Activated CD4-positive, alpha-beta memory T cell treated with anti-CD3 and anti-CD28 coated beads for 36 hours (primary cell): ENCODE data around the gene ABTB2. TPM values are rescaled to one million over a fixed set of nuclear protein-coding genes. Genes with fewer than 3 reads are reported as not detected.

Experiments
- CTCF ChIA-PET: fragments of 350-600 bp; sonication (Branson Sonifier 250); formaldehyde crosslinking; loops from one replicate; lab custom pipeline; 2021; ENCODE audit warnings: antibody characterized with exemption, inconsistent platforms; lab: Charles Lee
- POLR2A ChIA-PET: fragments of 350-600 bp; sonication (Branson Sonifier 250); formaldehyde crosslinking; loops from one replicate; lab custom pipeline; 2021; ENCODE audit warnings: antibody characterized with exemption; lab: Charles Lee
- DNase-seq: peaks from one replicate; pipeline ENCODE4 v3.0.0-alpha.2; 2020
- H3K27ac Mint-ChIP-seq: one replicate; pipeline ENCODE4 v1.8.0; 2021; ENCODE audit warnings: mixed read lengths
- H3K27me3 Mint-ChIP-seq: one replicate; pipeline ENCODE4 v1.8.0; 2021; ENCODE audit warnings: mixed read lengths
- H3K36me3 Mint-ChIP-seq: one replicate; pipeline ENCODE4 v1.8.0; 2021; ENCODE audit warnings: mixed read lengths
- H3K4me1 Mint-ChIP-seq: one replicate; pipeline ENCODE4 v1.8.0; 2021; ENCODE audit warnings: low read depth, mixed read lengths
- H3K4me3 Mint-ChIP-seq: one replicate; pipeline ENCODE4 v1.8.0; 2021; ENCODE audit warnings: mild to moderate bottlenecking, mixed read lengths
- H3K9me3 Mint-ChIP-seq: one replicate; pipeline ENCODE4 v1.8.0; 2021; ENCODE audit warnings: mixed read lengths
- intact Hi-C: fragments of 100-400 bp; cut with micrococcal nuclease; formaldehyde crosslinking; loops from one replicate; pipeline ENCODE4 v1.15.1; 2023
- total RNA-seq, 2 experiments: library from RNA; stranded (reverse); gene quantifications; one replicate each; pipeline ENCODE4 v1.2.3, GENCODE V29; 2021

Gene ABTB2
- total RNA-seq, 2 experiments from 2014 or later, result 1.8 to 1.9 TPM

- Mint-ChIP-seq H3K27ac (no peak overlapping the region), H3K36me3 (no peaks in the 10 kb centered on the region), H3K9me3 (no peaks in the 10 kb centered on the region), H3K27me3 (peaks cover 9% of the 10 kb centered on the region), H3K4me3 (no peak overlapping the region), H3K4me1 (peaks cover 3% of the 10 kb centered on the region)
- ChIA-PET CTCF (interaction anchor here (2.7 kb wide), 1 partner anchor 175 kb away, joined by 21 read pairs; no protein-coding TSS in a partner anchor), POLR2A (no interaction called here)
- no peak for DNase-seq
- intact Hi-C loops, result no loop called here
These were observed 7.9 kb downstream of the ABTB2 start for GRCh38 chr11:34349882-34350281.

DNA sequence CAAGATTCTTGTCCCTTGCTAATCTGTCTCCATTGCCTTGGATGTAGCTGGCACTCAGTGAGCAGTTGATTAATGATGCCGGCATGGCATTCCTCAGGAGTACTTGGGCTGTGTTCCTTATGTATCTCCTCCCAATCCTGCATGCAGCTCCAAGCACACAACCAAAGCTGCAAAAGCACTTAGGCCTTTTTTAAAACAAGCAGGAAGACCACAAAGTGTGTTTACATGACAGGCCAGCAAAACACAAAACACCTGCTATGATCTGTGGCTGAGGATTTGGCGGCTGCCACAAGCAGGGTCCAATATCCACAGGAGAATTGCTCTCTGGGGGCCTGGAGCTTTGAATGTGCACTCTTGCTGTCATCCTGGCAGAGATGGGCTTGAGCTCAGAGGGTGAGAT, 8.9 kb downstream of the ABTB2 start:
- Mint-ChIP-seq H3K36me3 (no peaks in the 10 kb centered on the region), H3K27ac (no peak overlapping the region), H3K4me1 (no peaks in the 10 kb centered on the region), H3K9me3 (no peaks in the 10 kb centered on the region), H3K27me3 (peaks cover 3% of the 10 kb centered on the region), H3K4me3 (no peak overlapping the region)
- no peak for DNase-seq
- POLR2A ChIA-PET, result interaction anchor here (1.1 kb wide), 1 partner anchor 9 kb away, joined by 3 read pairs; the partner anchor contains the start of gene ABTB2
- intact Hi-C loops, result no loop called here
- CTCF ChIA-PET, result interaction anchor here (1.4 to 3.4 kb wide), 2 partner anchors 9 to 175 kb away, joined by 4 to 14 read pairs; partner anchors contain the start of gene ABTB2

- ChIA-PET CTCF (interaction anchor here (0.6 to 3.4 kb wide), 4 partner anchors 10 to 198 kb away, joined by 3 to 14 read pairs (median 4); partner anchors contain the start of gene ABTB2), POLR2A (interaction anchor here (1.1 kb wide), 1 partner anchor 10 kb away, joined by 3 read pairs; the partner anchor contains the start of gene ABTB2)
- intact Hi-C loops, result no loop called here
- no peak overlapping the region for H3K4me3 Mint-ChIP-seq
- H3K36me3 Mint-ChIP-seq, result no peaks in the 10 kb centered on the region
- no peaks in the 10 kb centered on the region for H3K9me3 Mint-ChIP-seq
- H3K27me3 Mint-ChIP-seq, result peaks cover 3% of the 10 kb centered on the region
- no peaks in the 10 kb centered on the region for H3K4me1 Mint-ChIP-seq
- DNase-seq, result no peak
- no peak overlapping the region for H3K27ac Mint-ChIP-seq
These were observed 9.7 kb downstream of the ABTB2 start for GRCh38 chr11:34348096-34348495.

DNA sequence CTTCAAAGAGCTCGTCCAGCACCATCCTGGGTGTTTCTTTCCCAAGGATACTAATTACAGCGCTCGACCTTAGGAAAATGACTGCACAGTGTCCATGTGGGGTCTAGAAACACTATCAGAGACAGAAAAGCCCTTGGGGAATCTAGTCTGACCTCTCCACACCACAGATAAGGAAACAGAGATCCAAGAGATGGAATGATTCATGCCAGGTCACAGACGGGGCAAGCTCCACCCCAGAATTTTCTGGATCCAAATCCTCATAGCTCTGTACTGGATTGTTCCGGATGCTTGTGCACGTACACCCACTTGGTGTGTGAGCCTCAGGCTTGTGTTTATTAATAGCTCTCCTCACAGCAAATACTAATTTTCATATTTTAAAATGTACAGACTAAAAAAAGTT, 11.3 kb downstream of the ABTB2 start:
- peaks cover 3% of the 10 kb centered on the region for H3K27me3 Mint-ChIP-seq
- intact Hi-C loops, result no loop called here
- no peaks in the 10 kb centered on the region for H3K9me3 Mint-ChIP-seq
- POLR2A ChIA-PET, result no interaction called here
- no peak overlapping the region for H3K27ac Mint-ChIP-seq
- no peaks in the 10 kb centered on the region for H3K36me3 Mint-ChIP-seq
- no peaks in the 10 kb centered on the region for H3K4me1 Mint-ChIP-seq
- H3K4me3 Mint-ChIP-seq, result no peak overlapping the region
- no peak for DNase-seq
- CTCF ChIA-PET, result interaction anchor here (0.9 to 3.4 kb wide), 3 partner anchors 8 to 172 kb away, joined by 3 to 14 read pairs (median 3); no protein-coding TSS in a partner anchor

GRCh38 chr11:34345991-34346480, 11.8 kb downstream of the ABTB2 start:
- no peak overlapping the region for H3K4me3 Mint-ChIP-seq
- no peak overlapping the region for H3K27ac Mint-ChIP-seq
- H3K27me3 Mint-ChIP-seq, result peaks cover 3% of the 10 kb centered on the region
- intact Hi-C loops, result no loop called here
- DNase-seq, result no peak
- no peaks in the 10 kb centered on the region for H3K4me1 Mint-ChIP-seq
- H3K36me3 Mint-ChIP-seq, result no peaks in the 10 kb centered on the region
- H3K9me3 Mint-ChIP-seq, result no peaks in the 10 kb centered on the region
- CTCF ChIA-PET, result interaction anchor here (3.4 kb wide), 1 partner anchor 172 kb away, joined by 14 read pairs; no protein-coding TSS in a partner anchor
- POLR2A ChIA-PET, result no interaction called here

DNA sequence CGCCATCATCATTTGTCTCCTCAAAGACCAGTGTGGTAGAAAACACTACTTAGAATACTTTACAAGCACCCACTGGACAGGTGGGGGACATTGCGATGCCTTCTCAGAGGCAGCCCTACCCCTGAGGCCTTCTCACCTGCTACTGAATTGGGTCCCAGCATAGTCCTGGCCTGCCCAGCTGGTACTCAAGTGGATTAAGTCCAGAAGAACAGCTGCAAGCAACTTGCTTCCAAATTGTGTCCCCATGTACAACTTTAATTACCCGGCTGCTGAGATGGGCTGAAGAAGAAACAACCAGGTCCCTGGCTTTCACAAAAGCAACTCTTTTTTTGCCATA, 12.3 kb downstream of the ABTB2 start:
- intact Hi-C loops, result no loop called here
- H3K27me3 Mint-ChIP-seq, result peaks cover 1% of the 10 kb centered on the region
- H3K27ac Mint-ChIP-seq, result no peak overlapping the region
- H3K4me3 Mint-ChIP-seq, result no peak overlapping the region
- H3K4me1 Mint-ChIP-seq, result no peaks in the 10 kb centered on the region
- no peaks in the 10 kb centered on the region for H3K36me3 Mint-ChIP-seq
- CTCF ChIA-PET, result interaction anchor here (1.2 kb wide), 1 partner anchor 171 kb away, joined by 3 read pairs; no protein-coding TSS in a partner anchor
- DNase-seq, result no peak
- H3K9me3 Mint-ChIP-seq, result no peaks in the 10 kb centered on the region
- POLR2A ChIA-PET, result no interaction called here

DNA sequence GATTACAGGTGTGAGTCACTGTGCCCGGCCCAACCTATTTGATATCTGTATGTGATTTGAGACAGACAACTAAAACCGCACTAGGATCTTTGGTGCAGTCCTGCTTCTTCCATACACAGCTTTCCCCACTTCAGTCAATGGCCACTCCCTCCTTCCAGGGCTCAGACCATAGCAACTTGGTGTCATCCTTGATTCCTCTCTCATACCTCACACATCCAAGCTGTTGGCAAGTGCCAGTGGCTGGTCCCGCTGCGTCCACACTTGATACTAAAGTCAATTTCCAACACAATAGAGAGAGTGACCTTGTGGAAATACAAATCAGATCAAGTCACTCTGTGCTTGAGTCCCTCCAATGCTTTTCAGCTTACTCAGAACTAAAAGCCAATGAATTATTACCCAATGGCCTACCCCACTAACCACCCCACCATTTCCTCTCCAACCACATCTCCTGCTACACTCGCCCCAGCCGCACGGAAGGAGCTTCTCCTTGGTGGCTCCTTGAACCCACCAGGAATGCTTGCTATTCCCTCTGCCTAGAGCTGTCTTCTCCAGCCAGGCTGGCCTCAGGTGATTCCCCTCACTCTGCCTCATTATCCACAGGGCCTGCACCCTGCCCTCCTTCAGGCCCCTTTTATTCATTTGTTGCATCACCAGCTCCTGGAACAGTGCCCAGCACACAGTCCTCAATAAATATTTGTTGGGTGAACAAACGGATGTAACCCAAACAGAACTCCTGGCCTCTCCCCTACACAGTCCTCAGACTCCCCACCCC, 12.9 kb downstream of the ABTB2 start:
- no peaks in the 10 kb centered on the region for H3K36me3 Mint-ChIP-seq
- H3K27ac Mint-ChIP-seq, result no peak overlapping the region
- POLR2A ChIA-PET, result no interaction called here
- H3K27me3 Mint-ChIP-seq, result peaks cover 1% of the 10 kb centered on the region
- no peaks in the 10 kb centered on the region for H3K4me1 Mint-ChIP-seq
- no peak overlapping the region for H3K4me3 Mint-ChIP-seq
- no peaks in the 10 kb centered on the region for H3K9me3 Mint-ChIP-seq
- intact Hi-C loops, result no loop called here
- no peak for DNase-seq
- CTCF ChIA-PET, result interaction anchor here (1.2 kb wide), 1 partner anchor 170 kb away, joined by 3 read pairs; no protein-coding TSS in a partner anchor

DNA sequence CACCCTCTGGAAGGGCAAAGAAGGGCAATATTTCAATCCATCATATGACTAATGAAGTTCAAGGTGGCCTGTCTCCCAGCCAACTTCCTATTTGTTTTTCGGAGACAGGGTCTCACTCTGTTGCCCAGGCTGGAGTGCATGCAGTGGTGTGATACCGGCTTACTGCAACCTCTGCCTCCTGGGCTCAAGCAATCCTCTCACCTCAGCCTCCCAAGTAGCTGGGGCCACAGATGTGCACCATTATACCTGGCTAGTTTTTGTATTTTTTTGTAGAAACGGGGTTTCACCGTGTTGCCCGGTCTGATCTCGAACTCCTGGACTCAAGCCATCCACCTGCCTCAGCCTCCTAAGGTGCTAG, 13.4 kb downstream of the ABTB2 start:
- Mint-ChIP-seq H3K27ac (no peak overlapping the region), H3K36me3 (no peaks in the 10 kb centered on the region), H3K9me3 (no peaks in the 10 kb centered on the region), H3K4me1 (no peaks in the 10 kb centered on the region), H3K4me3 (no peak overlapping the region), H3K27me3 (peaks cover 1% of the 10 kb centered on the region)
- no peak for DNase-seq
- ChIA-PET CTCF (interaction anchor here (1.2 kb wide), 1 partner anchor 170 kb away, joined by 3 read pairs; no protein-coding TSS in a partner anchor), POLR2A (no interaction called here)
- intact Hi-C loops, result no loop called here

GRCh38 chr11:34343686-34344085, 14.1 kb downstream of the ABTB2 start:
- CTCF ChIA-PET, result interaction anchor here (0.7 kb wide), 1 partner anchor 460 kb away, joined by 3 read pairs; no protein-coding TSS in a partner anchor
- no peaks in the 10 kb centered on the region for H3K36me3 Mint-ChIP-seq
- intact Hi-C loops, result no loop called here
- H3K27me3 Mint-ChIP-seq, result peaks cover 1% of the 10 kb centered on the region
- POLR2A ChIA-PET, result no interaction called here
- no peaks in the 10 kb centered on the region for H3K4me1 Mint-ChIP-seq
- no peak for DNase-seq
- H3K27ac Mint-ChIP-seq, result no peak overlapping the region
- no peaks in the 10 kb centered on the region for H3K9me3 Mint-ChIP-seq
- H3K4me3 Mint-ChIP-seq, result no peak overlapping the region

DNA sequence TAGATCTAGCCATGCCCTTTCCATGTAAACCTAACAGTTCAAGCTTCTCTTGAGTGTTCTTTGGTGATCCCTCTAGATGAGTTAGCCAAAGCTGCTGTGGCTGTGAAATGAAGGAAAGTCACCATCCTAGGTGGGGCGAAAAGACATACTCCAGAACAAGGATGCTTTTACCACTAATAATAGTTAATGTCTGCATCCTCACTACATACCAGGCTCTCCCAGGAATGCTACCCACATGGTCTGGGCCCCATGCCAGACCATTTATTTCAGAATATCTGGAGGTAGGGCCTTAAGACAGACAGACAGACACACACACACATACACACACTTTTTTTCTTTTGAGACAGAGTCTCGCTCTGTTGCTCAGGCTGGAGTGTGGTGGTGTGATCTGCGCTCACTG, 14.7 kb downstream of the ABTB2 start:
- Mint-ChIP-seq H3K4me3 (no peak overlapping the region), H3K36me3 (no peaks in the 10 kb centered on the region), H3K4me1 (no peaks in the 10 kb centered on the region), H3K9me3 (no peaks in the 10 kb centered on the region), H3K27me3 (no peaks in the 10 kb centered on the region), H3K27ac (no peak overlapping the region)
- POLR2A ChIA-PET, result no interaction called here
- no peak for DNase-seq
- CTCF ChIA-PET, result interaction anchor here (0.7 to 0.8 kb wide), 2 partner anchors 169 to 460 kb away, joined by 3 read pairs; no protein-coding TSS in a partner anchor
- intact Hi-C loops, result no loop called here

GRCh38 chr11:34341931-34342533, 15.8 kb downstream of the ABTB2 start:
- ChIA-PET CTCF (interaction anchor here (0.8 kb wide), 1 partner anchor 168 kb away, joined by 3 read pairs; no protein-coding TSS in a partner anchor), POLR2A (no interaction called here)
- Mint-ChIP-seq H3K9me3 (no peaks in the 10 kb centered on the region), H3K4me3 (no peak overlapping the region), H3K36me3 (no peaks in the 10 kb centered on the region), H3K27me3 (no peaks in the 10 kb centered on the region), H3K4me1 (no peaks in the 10 kb centered on the region), H3K27ac (no peak overlapping the region)
- intact Hi-C loops, result no loop called here
- no peak for DNase-seq

- intact Hi-C loops, result no loop called here
- no peaks in the 10 kb centered on the region for H3K4me1 Mint-ChIP-seq
- ChIA-PET POLR2A (no interaction called here), CTCF (interaction anchor here (1.2 kb wide), 1 partner anchor 167 kb away, joined by 3 read pairs; no protein-coding TSS in a partner anchor)
- no peaks in the 10 kb centered on the region for H3K36me3 Mint-ChIP-seq
- no peak for DNase-seq
- no peaks in the 10 kb centered on the region for H3K9me3 Mint-ChIP-seq
- H3K4me3 Mint-ChIP-seq, result no peak overlapping the region
- no peaks in the 10 kb centered on the region for H3K27me3 Mint-ChIP-seq
- H3K27ac Mint-ChIP-seq, result no peak overlapping the region
These were observed 16.7 kb downstream of the ABTB2 start for GRCh38 chr11:34341096-34341495.
